Measurements from ENCODE around the gene ZBTB45.

The ZBTB45 gene

GRCh38 chr19:58469241-58470013 lies 50.2 kb downstream of the ZBTB45 start:
- DNase-seq (ENCODE audit: low read depth), result no peak
- no peak overlapping the region for H3K4me3 ChIP-seq (ENCODE audit: low read depth, low read length)
- TF ChIP-seq, protein P1, sequence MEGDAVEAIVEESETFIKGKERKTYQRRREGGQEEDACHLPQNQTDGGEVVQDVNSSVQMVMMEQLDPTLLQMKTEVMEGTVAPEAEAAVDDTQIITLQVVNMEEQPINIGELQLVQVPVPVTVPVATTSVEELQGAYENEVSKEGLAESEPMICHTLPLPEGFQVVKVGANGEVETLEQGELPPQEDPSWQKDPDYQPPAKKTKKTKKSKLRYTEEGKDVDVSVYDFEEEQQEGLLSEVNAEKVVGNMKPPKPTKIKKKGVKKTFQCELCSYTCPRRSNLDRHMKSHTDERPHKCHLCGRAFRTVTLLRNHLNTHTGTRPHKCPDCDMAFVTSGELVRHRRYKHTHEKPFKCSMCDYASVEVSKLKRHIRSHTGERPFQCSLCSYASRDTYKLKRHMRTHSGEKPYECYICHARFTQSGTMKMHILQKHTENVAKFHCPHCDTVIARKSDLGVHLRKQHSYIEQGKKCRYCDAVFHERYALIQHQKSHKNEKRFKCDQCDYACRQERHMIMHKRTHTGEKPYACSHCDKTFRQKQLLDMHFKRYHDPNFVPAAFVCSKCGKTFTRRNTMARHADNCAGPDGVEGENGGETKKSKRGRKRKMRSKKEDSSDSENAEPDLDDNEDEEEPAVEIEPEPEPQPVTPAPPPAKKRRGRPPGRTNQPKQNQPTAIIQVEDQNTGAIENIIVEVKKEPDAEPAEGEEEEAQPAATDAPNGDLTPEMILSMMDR (IDR thresholded peaks at IDR 0.05; ENCODE audit: control insufficient read depth, extremely low read depth, insufficient read depth), result no peak

DNA sequence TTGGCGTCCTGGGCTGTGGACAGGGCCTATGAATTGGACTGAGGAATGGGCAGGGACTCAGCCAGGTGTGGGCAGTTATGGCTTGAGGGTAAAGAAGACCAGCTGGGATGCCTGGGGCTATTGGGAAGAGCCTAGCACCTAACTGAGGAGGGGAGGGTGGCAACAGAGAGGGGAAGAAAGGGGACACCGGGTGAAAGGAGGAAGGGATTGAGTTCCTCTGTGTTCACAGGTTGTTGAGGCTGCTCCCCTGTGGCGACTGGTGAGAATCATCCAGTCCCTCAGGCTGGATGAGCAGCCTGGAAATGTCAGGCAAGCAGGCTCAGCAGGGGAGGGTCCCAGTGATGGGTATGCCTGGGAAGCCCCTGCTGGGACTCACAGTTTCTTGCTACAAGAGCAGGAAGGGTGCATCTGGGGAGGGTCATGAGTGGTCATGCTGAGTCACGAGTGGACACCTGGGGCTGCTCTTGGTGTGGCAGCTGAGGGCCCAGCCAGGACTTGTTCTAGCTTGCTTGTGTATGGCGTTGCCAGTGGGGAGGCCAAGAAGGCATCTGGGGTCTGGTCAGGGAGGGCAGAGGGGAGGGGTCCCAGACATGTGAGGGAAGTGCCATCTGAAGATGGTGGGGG lies 51.3 kb downstream of the ZBTB45 start:
- TF ChIP-seq, protein P1 (IDR thresholded peaks at IDR 0.05; ENCODE audit: control insufficient read depth, extremely low read depth, insufficient read depth), result no peak
- peak overlapping the region; percentile 97 for H3K4me3 ChIP-seq (ENCODE audit: low read depth, low read length)
- no peak for DNase-seq (ENCODE audit: low read depth)

DNA sequence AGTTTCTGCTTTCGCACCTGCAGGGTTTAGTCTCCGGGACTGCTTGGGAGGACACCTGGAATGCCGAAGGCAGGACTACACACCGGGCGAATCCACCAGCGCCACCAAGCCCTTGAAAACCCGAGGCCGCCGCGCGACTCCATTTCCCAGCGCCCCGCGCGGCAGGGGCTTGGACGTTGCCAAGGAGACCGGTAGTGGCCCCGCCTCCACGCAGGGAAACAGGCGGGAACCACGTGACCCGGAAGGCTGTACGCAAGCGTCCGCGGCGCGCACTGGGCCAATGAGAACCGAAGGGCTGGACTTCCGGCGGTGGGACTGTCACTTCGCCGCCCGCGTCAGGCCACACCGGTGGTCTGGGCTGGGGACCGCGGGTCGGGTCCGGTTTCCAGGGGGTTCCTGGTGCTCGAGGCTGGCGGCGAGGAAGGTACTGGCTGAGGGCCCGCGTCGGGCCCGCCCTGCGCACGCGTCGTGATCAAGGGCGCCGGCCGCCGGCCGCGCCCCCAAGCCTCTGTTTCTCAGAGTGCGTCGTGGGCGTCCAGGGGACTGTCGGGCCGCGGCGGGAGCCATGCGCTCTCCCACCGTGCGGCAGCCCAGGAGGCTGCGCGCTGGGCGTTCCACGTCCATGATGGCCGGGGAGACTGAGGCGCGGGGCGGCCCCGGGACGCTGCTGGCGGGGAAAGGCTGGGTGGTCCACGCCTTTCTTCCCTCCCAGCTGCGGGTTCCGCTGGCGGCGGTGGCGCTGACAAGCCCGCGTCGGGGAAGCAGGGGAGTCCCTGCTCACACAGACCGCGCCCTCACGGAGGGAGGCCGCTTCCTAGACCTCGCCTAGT lies 52.6 kb downstream of the ZBTB45 start, which contains the start of gene ZNF324:
Gene ZNF324, plus strand, starts transcription at position 321 of the 830 bp plus-strand sequence. CDS start 2,106 bp downstream, outside the sequence.
- DNase-seq (ENCODE audit: low read depth), result peak; percentile 89
- TF ChIP-seq, protein P1 (IDR thresholded peaks at IDR 0.05; ENCODE audit: control insufficient read depth, extremely low read depth, insufficient read depth), result no peak
- H3K4me3 ChIP-seq (ENCODE audit: low read depth, low read length), result peak within 1 kb of the TSS; percentile 97

GRCh38 chr19:58466089-58466759 lies 53.4 kb downstream of the ZBTB45 start:
- peak overlapping the region; percentile 97 for H3K4me3 ChIP-seq (ENCODE audit: low read depth, low read length)
- TF ChIP-seq, protein P1 (IDR thresholded peaks at IDR 0.05; ENCODE audit: control insufficient read depth, extremely low read depth, insufficient read depth), result no peak

More at GRCh38 chr19:58466089-58466759, 53.4 kb downstream of the ZBTB45 start:
- no peak for DNase-seq (ENCODE audit: low read depth)

All from LNCaP clone FGC (cell line).